PC-3 (cell line): ENCODE data around the gene AMPD3. TPM values are rescaled to one million over a fixed set of nuclear protein-coding genes. Genes with fewer than 3 reads are reported as not detected.

ENCODE experiments used
- ATAC-seq: fragments of 200-7000 bp; cut with Tn5 transposase; 2 replicates; pipeline ENCODE4 v1.9.1; 2020; ENCODE audit warnings: mild to moderate bottlenecking, moderate library complexity
- BruUV-seq: library from RNA; stranded (reverse); fragments of 400-500 nt; replicated peaks from 2 replicates; lab custom pipeline; 2021; lab: Mats Ljungman, UMichigan
- CTCF ChIA-PET: fragments of 300-600 bp; sonication (Branson Sonifier 250); formaldehyde crosslinking; loops from one replicate; lab custom pipeline; 2022; ENCODE audit warnings: antibody characterized with exemption; lab: Charles Lee
- POLR2A ChIA-PET: fragments of 300-600 bp; sonication (Branson Sonifier 250); formaldehyde crosslinking; loops from one replicate; lab custom pipeline; 2022; ENCODE audit warnings: antibody characterized with exemption; ENCODE audit not compliant: unreplicated experiment; lab: Charles Lee
- DNase-seq: peaks from one replicate; pipeline ENCODE4 v3.0.0-alpha.2; 2015
- H2AFZ ChIP-seq: fragments of 300-600 bp; sonication (generic); 2 replicates; pipeline ENCODE4 v1.6.0; 2016; ENCODE audit warnings: antibody characterized with exemption, low read length
- H3F3A ChIP-seq: fragments of 300-600 bp; sonication (generic); one replicate; pipeline ENCODE4 v1.6.0; 2017; ENCODE audit warnings: antibody characterized with exemption, low read length, control low read depth, mild to moderate bottlenecking; ENCODE audit not compliant: unreplicated experiment
- H3K27ac ChIP-seq: fragments of 300-600 bp; sonication (generic); 2 replicates; pipeline ENCODE4 v1.5.1; 2016; ENCODE audit warnings: mild to moderate bottlenecking, low read length
- H3K27me3 ChIP-seq: fragments of 300-600 bp; sonication (generic); 2 replicates; pipeline ENCODE4 v1.6.1; 2016; ENCODE audit warnings: low read length, mixed read lengths
- H3K36me3 ChIP-seq: fragments of 300-600 bp; sonication (generic); 2 replicates; pipeline ENCODE4 v1.6.1; 2016; ENCODE audit warnings: low read depth, mixed run types, low read length, mixed read lengths
- H3K4me1 ChIP-seq: fragments of 300-600 bp; sonication (generic); 2 replicates; pipeline ENCODE4 v1.5.1; 2016; ENCODE audit warnings: low read length; ENCODE audit not compliant: insufficient read depth
- H3K4me2 ChIP-seq: fragments of 300-600 bp; sonication (generic); 2 replicates; pipeline ENCODE4 v1.6.0; 2016; ENCODE audit warnings: low read length
- H3K4me3 ChIP-seq: fragments of 300-600 bp; sonication (generic); 2 replicates; pipeline ENCODE4 v1.5.1; 2016; ENCODE audit warnings: mild to moderate bottlenecking, low read length, mixed read lengths
- H3K79me2 ChIP-seq: fragments of 300-600 bp; sonication (generic); 2 replicates; pipeline ENCODE4 v1.6.1; 2017; ENCODE audit warnings: low read length, mixed read lengths
- H3K9ac ChIP-seq: fragments of 300-600 bp; sonication (generic); 2 replicates; pipeline ENCODE4 v1.6.0; 2016; ENCODE audit warnings: mild to moderate bottlenecking, low read length
- H3K9me2 ChIP-seq: fragments of 300-600 bp; sonication (generic); replicated peaks from 2 replicates; pipeline ENCODE4 v1.6.1; 2016; ENCODE audit warnings: mixed run types, low read length, mixed read lengths
- H3K9me3 ChIP-seq: fragments of 300-600 bp; sonication (generic); 2 replicates; pipeline ENCODE4 v1.6.1; 2016; ENCODE audit warnings: low read length, mixed read lengths
- H4K20me1 ChIP-seq: fragments of 300-600 bp; sonication (generic); 2 replicates; pipeline ENCODE4 v1.6.1; 2016; ENCODE audit warnings: low read length, mixed read lengths
- EZH2 ChIP-seq: fragments of 300-600 bp; sonication (generic); IDR thresholded peaks from one replicate; pipeline ENCODE4 v1.6.1; 2017; ENCODE audit warnings: antibody characterized with exemption, mild to moderate bottlenecking, low read length; ENCODE audit not compliant: unreplicated experiment
- EZH2phosphoT487 ChIP-seq: fragments of 300-600 bp; sonication (generic); IDR thresholded peaks from 2 replicates; pipeline ENCODE4 v1.6.1; 2018; ENCODE audit warnings: mild to moderate bottlenecking, antibody characterized with exemption, low read length, borderline replicate concordance
- intact Hi-C: fragments of 100-400 bp; cut with micrococcal nuclease; formaldehyde crosslinking; loops from 2 replicates; pipeline ENCODE4 v1.9.0; 2023
- total RNA-seq: library from RNA; depleted of rRNA; stranded (reverse); fragments of >200 nt; gene quantifications from 2 replicates; pipeline ENCODE4 v1.2.3, GENCODE V29; 2014
- TF ChIP-seq, protein P1 (sequence below): fragments of 300-600 bp; sonication (generic); conservative IDR thresholded peaks from 2 replicates; pipeline ENCODE4 v1.5.1; 2017; ENCODE audit warnings: antibody characterized with exemption, low read depth, mild to moderate bottlenecking, low read length

Gene AMPD3
- total RNA-seq, 1 experiment from 2014 or later, result 11.8 TPM

GRCh38 chr11:10407055-10407454 is 48.0 kb upstream of the AMPD3 start:
- CTCF ChIA-PET, result interaction anchor here (0.6 kb wide), 1 partner anchor 247 kb away, joined by 3 read pairs; no protein-coding TSS in a partner anchor
- no peak overlapping the region for H2AFZ ChIP-seq
- peak overlapping the region; percentile 43 for H3K4me2 ChIP-seq
- POLR2A ChIA-PET, result no interaction called here
- peaks cover 3% of the 10 kb centered on the region for H3F3A ChIP-seq
- TF ChIP-seq EZH2phosphoT487, result no peak
- TF ChIP-seq, protein P1, sequence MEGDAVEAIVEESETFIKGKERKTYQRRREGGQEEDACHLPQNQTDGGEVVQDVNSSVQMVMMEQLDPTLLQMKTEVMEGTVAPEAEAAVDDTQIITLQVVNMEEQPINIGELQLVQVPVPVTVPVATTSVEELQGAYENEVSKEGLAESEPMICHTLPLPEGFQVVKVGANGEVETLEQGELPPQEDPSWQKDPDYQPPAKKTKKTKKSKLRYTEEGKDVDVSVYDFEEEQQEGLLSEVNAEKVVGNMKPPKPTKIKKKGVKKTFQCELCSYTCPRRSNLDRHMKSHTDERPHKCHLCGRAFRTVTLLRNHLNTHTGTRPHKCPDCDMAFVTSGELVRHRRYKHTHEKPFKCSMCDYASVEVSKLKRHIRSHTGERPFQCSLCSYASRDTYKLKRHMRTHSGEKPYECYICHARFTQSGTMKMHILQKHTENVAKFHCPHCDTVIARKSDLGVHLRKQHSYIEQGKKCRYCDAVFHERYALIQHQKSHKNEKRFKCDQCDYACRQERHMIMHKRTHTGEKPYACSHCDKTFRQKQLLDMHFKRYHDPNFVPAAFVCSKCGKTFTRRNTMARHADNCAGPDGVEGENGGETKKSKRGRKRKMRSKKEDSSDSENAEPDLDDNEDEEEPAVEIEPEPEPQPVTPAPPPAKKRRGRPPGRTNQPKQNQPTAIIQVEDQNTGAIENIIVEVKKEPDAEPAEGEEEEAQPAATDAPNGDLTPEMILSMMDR, result no peak
- no peak for TF ChIP-seq EZH2
- intact Hi-C loops, result loop anchor here (2.0 to 5.0 kb wide), 5 partner anchors 32 to 108 kb away; partner anchors contain the start of gene AMPD3
- no peak overlapping the region for H3K4me3 ChIP-seq
- DNase-seq (peak; percentile 93), ATAC-seq (peak; percentile 94)
- H3K4me1 ChIP-seq, result peaks cover 17% of the 10 kb centered on the region
- H4K20me1 ChIP-seq, result no peaks in the 10 kb centered on the region
- no peaks in the 10 kb centered on the region for H3K9me2 ChIP-seq
- BruUV-seq, result no TSS peak
- H3K27me3 ChIP-seq, result no peaks in the 10 kb centered on the region
- no peaks in the 10 kb centered on the region for H3K36me3 ChIP-seq
- H3K9me3 ChIP-seq, result no peaks in the 10 kb centered on the region
- H3K27ac ChIP-seq, result peak overlapping the region; percentile 67
- H3K9ac ChIP-seq, result no peak overlapping the region
- H3K79me2 ChIP-seq, result no peaks in the 10 kb centered on the region

DNA sequence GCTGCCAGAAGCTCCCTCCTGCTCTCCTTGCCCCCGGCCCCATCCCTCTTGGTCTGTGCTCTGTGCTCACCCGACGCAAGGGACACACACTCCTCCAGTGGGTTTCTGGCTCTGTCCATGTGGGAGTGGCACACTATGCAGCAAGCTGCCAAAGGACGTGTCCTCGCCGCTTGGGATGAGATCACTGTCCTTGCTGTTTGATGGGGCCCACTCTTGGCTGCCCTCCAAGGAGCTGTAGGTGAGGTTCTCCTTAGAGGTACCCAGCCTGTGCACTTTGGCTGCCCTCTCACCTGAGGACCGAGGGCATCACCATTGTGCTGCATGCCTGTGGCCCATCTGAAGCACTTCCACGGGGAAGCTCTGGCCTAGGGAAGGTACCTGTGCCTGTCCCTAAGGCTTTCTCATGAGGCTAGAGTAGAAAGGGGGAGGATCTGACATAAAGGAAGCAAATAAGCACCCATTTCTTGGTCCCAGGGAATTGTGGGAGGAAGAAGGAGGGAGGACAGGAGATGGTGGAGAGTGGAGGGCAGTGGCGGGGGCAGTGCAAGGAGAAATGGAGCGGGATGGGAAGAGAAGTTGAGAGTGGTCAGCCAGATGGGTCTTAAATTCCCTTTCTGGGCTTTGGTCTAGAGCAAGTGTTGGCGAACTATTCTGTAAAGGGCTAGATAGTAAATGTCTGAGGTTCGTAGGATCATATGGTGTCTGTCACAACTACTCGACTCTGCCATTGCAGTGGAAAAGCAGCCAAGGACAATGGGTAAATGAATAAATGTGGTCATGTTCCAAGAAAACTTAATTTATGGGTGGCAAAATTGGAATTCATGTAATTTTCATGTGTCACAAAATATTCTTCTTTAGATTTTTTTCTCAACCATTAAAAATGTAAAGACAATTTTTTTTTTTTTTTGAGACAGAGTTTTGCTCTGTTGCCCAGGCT is 47.0 kb upstream of the AMPD3 start:
- Histone ChIP-seq H3K4me3 (no peak overlapping the region), H3K36me3 (no peaks in the 10 kb centered on the region), H3K4me1 (peaks cover 21% of the 10 kb centered on the region), H3K9me3 (no peaks in the 10 kb centered on the region), H3K9me2 (no peaks in the 10 kb centered on the region), H3K79me2 (no peaks in the 10 kb centered on the region), H3K9ac (no peak overlapping the region), H3F3A (peaks cover 3% of the 10 kb centered on the region), H3K4me2 (no peak overlapping the region), H3K27ac (peak overlapping the region; percentile 42), H4K20me1 (no peaks in the 10 kb centered on the region), H2AFZ (no peak overlapping the region), H3K27me3 (no peaks in the 10 kb centered on the region)
- intact Hi-C loops, result loop anchor here (2.0 to 5.0 kb wide), 5 partner anchors 33 to 107 kb away; partner anchors contain the start of gene AMPD3
- ChIA-PET POLR2A (no interaction called here), CTCF (no interaction called here)
- ATAC-seq (no peak), DNase-seq (no peak)
- BruUV-seq, result no TSS peak
- TF ChIP-seq, protein P1, result no peak
- TF ChIP-seq EZH2, result no peak
- no peak for TF ChIP-seq EZH2phosphoT487

- H3F3A ChIP-seq, result peaks cover 3% of the 10 kb centered on the region
- H3K4me3 ChIP-seq, result no peak overlapping the region
- H4K20me1 ChIP-seq, result no peaks in the 10 kb centered on the region
- CTCF ChIA-PET, result no interaction called here
- DNase-seq, result no peak
- H2AFZ ChIP-seq, result no peak overlapping the region
- no peaks in the 10 kb centered on the region for H3K27me3 ChIP-seq
- no peak overlapping the region for H3K9ac ChIP-seq
- no peaks in the 10 kb centered on the region for H3K9me3 ChIP-seq
- peaks cover 21% of the 10 kb centered on the region for H3K4me1 ChIP-seq
- H3K79me2 ChIP-seq, result no peaks in the 10 kb centered on the region
- no TSS peak for BruUV-seq
- H3K27ac ChIP-seq, result no peak overlapping the region
- no peaks in the 10 kb centered on the region for H3K9me2 ChIP-seq
- no peak for ATAC-seq
- TF ChIP-seq, protein P1, result no peak
- no peak overlapping the region for H3K4me2 ChIP-seq
- intact Hi-C loops, result loop anchor here (5.0 kb wide), 1 partner anchor 87 kb away; no protein-coding TSS in a partner anchor
- POLR2A ChIA-PET, result no interaction called here
- no peaks in the 10 kb centered on the region for H3K36me3 ChIP-seq
Measured at GRCh38 chr11:10409207-10409661, 45.8 kb upstream of the AMPD3 start.
